Gastrocnemius medialis (tissue), 4 donors: ENCODE data around the gene DAGLB.

ENCODE experiments used
- POLR2A ChIP-seq, 2 donors: fragments of 450-650 bp; IDR thresholded peaks; one replicate each; pipeline ENCODE4 v1.6.1; 2017; ENCODE audit warnings: antibody characterized with exemption in 2 of 2, mild to moderate bottlenecking in 2 of 2, moderate library complexity in 2 of 2
- TF ChIP-seq, protein P1 (sequence below), 5 experiments: fragments of 450-650 bp in 3 of 5; fragments of 200-600 bp in 2 of 5; sonication (generic) in 2 of 5; IDR thresholded peaks in 4 of 5; conservative IDR thresholded peaks in 1 of 5; 1 replicate in 4 of 5; 2 replicates in 1 of 5; pipeline ENCODE4 v1.5.1; 2016 to 2019; ENCODE audit warnings: antibody characterized with exemption in 5 of 5, mild to moderate bottlenecking in 3 of 5, moderate library complexity in 3 of 5

DNA sequence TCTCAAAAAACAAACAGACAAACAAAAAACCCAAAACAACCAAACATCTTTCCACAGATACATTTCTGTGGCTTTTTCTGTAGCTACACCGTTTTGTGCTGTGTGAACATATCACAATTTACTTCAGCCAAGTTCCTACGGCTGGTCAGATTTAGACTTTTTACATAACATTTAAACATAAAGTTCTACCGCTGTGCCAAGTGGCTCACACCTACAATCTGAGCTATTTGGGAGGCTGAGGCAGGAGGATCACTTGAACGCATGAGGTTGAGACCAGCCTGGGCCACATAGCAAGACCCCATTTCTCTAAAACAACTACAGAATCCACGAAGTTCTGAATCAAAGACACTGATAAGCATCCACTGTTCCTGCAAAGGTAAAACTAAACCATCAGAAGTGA, 30.3 kb downstream of the DAGLB start:
- TF ChIP-seq, protein P1, sequence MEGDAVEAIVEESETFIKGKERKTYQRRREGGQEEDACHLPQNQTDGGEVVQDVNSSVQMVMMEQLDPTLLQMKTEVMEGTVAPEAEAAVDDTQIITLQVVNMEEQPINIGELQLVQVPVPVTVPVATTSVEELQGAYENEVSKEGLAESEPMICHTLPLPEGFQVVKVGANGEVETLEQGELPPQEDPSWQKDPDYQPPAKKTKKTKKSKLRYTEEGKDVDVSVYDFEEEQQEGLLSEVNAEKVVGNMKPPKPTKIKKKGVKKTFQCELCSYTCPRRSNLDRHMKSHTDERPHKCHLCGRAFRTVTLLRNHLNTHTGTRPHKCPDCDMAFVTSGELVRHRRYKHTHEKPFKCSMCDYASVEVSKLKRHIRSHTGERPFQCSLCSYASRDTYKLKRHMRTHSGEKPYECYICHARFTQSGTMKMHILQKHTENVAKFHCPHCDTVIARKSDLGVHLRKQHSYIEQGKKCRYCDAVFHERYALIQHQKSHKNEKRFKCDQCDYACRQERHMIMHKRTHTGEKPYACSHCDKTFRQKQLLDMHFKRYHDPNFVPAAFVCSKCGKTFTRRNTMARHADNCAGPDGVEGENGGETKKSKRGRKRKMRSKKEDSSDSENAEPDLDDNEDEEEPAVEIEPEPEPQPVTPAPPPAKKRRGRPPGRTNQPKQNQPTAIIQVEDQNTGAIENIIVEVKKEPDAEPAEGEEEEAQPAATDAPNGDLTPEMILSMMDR (IDR thresholded peaks at IDR 0.05 in 4 of 5, conservative IDR thresholded peaks at IDR 0.05 in 1 of 5), result no peak
- no peak for TF ChIP-seq POLR2A (IDR thresholded peaks at IDR 0.05)
